ENCODE results near the gene PHF12. TPM values are rescaled to one million over a fixed set of nuclear protein-coding genes. Genes with fewer than 3 reads are reported as not detected.

PHF12 gene
- total RNA-seq, 1 donor from 2014 or later, result 43.5 TPM

DNA sequence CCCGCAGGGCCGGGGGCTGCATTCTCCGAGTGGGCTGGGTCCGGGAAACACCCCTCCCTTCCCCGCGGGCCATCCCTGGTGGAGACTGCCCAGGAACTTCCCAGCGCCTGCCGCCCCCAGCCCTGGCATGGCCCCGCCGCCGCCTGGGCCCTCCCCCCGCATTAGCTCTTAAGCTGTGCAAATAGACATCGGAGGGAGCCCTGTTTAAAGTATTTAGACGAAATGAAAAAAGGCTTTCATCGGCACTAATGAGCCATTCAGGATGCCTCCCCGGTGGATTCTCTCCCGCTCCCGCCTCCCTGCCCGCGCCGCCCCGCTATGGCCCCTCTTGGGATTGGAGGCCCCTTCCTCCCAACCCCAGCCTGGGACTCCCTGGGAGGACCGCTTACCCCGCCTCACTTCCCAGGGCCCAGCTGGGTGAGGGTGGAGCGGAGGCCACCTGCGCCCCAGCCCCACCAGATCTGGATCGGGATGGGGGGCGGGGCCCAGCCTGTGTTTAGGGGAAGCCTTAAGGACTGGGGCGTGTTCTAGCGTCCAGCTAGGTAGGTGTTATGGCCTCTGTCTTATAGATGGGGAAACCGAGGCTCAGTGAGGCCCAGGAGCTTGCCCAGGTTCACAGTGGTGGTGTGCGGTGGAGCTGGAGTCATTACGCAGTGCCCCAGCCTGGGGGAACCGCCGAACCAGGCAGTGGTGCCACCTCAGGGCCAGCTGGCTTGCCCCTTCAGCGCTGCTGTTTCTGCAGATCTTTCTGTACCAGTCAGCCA lies 34.8 kb upstream of the PHF12 start:
- no peak overlapping the region for H3K4me3 ChIP-seq (ENCODE audit: low read depth, low read length)
- TF ChIP-seq, protein P1, sequence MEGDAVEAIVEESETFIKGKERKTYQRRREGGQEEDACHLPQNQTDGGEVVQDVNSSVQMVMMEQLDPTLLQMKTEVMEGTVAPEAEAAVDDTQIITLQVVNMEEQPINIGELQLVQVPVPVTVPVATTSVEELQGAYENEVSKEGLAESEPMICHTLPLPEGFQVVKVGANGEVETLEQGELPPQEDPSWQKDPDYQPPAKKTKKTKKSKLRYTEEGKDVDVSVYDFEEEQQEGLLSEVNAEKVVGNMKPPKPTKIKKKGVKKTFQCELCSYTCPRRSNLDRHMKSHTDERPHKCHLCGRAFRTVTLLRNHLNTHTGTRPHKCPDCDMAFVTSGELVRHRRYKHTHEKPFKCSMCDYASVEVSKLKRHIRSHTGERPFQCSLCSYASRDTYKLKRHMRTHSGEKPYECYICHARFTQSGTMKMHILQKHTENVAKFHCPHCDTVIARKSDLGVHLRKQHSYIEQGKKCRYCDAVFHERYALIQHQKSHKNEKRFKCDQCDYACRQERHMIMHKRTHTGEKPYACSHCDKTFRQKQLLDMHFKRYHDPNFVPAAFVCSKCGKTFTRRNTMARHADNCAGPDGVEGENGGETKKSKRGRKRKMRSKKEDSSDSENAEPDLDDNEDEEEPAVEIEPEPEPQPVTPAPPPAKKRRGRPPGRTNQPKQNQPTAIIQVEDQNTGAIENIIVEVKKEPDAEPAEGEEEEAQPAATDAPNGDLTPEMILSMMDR (conservative IDR thresholded peaks at IDR 0.05; ENCODE audit: low read depth, low read length), result no peak
- no peak for DNase-seq (ENCODE audit: low read depth)

DNA sequence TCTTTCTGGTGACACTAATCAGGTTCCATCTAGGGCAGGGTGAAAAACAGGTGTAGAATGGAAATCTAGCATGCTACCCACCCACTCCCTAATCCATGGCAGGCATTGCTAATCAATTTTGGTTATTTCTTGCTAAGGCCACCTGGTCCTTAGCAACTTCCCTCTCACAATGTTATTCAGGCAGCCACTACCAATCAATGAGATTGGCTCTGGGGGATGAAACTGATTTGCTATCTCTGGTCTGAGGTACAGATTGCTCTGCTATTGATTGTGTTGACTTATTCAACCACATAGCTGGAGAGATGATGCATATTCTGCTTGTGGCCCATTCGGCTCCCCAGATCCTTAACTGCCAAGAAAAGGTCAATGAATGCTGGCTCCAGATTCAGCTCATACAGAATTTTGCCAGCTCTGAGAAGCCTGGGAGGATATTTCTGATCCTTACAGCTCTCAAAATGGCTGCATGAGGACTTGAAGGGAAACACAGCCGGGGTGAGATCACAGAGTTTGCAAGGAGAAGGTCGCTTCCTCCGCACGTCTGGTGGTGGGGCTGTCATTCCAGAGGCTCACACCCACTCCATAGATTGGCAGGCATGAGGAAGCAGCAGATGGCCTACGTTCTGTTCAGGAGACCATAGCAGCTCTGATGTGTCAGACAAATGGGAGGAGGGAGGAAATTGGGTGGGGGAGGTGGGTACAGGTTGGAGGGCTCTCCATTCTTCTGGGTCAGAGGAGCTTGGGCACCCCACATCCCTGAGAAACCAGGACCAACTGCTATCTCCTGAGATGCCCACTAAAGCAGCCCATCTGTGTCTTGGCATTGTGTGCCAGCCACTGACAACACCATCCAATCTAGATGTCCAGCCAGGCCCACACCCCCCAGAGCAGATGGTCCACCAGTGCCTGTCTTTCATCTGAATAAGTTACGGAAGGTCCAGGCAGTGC lies 32.2 kb upstream of the PHF12 start:
- TF ChIP-seq, protein P1 (conservative IDR thresholded peaks at IDR 0.05; ENCODE audit: low read depth, low read length), result no peak
- H3K4me3 ChIP-seq (ENCODE audit: low read depth, low read length), result no peak overlapping the region
- no peak for DNase-seq (ENCODE audit: low read depth)

DNA sequence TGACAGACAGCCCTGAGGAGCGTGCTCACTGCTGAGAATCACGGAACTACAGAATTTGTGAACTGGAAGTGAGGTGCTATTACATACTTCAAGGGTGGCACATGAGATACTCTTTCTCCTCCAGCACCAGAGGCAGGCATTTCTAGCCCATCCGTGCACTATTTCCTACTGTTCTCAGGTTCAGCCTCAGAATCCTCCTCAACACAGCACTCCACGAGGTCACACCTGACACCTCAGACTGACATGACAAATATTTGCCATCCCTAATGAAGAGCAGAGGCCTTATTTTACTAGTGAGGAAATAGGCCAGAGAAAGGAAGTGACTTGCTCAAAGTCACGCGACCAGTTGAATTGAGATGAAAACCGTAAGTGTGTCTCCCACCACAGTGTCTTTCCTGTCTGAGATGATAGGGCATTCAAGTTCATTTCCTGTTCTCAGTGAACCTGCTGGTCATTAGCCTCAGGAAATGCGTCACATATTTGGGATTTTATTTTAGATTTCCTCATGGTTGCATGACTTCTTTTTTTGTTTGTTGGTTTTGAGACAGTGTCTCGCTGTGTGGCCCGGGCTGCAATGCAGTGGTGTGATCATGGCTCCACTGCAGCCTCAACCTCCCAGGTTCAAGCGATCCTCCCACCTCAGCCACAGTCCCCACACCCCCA lies 30.9 kb upstream of the PHF12 start:
- H3K4me3 ChIP-seq (ENCODE audit: low read depth, low read length), result no peak overlapping the region
- TF ChIP-seq, protein P1 (conservative IDR thresholded peaks at IDR 0.05; ENCODE audit: low read depth, low read length), result no peak
- no peak for DNase-seq (ENCODE audit: low read depth)

DNA sequence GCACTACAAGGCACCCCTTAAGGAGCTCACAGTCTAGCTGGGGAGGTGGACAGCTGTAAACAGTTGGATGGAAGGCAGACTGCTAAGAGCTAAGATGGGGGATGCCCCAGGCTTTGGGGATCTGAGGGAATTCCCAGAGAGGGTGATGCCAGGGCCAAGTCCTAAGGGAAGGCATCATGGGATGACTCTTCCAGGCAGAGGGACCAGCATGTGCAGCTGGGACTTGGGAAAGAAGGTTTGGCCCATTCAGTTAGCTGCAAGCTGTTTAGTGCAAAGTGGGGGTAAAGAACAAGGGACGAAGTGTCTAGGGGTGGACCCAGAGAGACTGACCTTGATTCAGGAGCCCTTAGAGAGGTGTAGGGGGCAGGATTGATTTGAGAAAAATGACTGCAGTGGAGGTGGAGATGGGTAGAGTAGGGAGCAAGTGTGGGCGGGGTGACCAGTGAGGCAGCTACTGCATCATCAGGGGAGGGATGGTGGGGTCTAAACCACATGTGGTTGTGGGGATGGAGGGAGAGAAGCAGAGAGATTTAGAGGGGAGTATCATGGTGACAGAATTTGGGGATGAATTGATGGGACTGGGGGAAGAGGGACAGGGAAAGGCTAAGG lies 27.1 kb upstream of the PHF12 start:
- H3K4me3 ChIP-seq (ENCODE audit: low read depth, low read length), result no peak overlapping the region
- DNase-seq (ENCODE audit: low read depth), result no peak
- TF ChIP-seq, protein P1 (conservative IDR thresholded peaks at IDR 0.05; ENCODE audit: low read depth, low read length), result no peak

DNA sequence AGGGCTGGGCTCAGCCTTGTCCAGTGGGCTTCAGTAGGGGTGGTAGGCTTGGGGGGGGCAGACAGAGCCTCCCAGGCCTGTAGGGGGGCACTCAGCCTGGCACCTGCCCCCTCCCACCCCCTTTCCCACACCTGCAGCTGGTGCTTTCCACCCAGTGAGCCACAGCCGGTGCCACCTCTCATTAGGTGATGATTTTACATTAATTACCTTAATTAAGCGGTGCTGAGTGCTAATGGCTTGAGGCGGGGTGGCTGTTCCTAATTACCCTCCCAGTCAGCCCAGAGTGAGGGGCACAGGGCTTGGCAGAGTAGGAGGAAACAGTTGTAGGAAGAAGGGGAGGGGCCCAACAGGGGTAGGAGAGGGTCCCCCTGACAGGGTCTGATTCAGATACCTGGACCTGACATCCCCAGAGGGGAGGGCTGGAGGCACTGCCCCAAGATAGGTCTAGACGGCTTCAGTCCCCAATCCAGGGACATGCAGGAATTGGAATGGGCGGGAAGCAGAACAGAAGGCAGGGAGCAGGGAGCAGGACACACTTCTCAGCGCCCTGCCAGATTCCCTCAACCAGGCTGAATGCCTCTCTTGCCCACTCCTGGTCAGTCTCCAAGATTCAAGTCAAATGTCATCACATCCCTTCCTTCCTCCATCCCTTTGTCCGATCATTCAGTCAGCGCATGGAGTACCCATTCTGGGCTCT lies 26.5 kb upstream of the PHF12 start:
- no peak for DNase-seq (ENCODE audit: low read depth)
- TF ChIP-seq, protein P1 (conservative IDR thresholded peaks at IDR 0.05; ENCODE audit: low read depth, low read length), result no peak
- H3K4me3 ChIP-seq (ENCODE audit: low read depth, low read length), result no peak overlapping the region

DNA sequence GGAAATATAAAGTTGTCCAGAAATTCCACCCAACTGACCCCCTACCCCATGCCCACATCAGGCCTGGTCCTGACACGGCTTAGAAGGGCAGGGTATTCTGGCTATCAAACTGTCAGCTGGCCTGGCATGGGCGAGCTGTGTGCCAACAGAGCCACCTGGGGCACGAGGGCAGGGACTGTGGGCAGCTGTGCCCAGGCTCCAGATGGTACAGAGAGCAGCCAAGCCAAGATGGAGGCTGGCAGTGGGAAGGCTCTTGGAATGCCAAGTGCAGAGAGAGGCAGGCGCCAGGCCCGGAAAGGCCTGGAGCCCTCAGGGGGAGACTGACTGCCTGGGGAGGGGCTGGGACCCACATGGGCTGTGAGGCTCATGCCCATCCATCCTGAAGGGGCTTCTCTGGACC lies 24.3 kb upstream of the PHF12 start:
- TF ChIP-seq, protein P1 (conservative IDR thresholded peaks at IDR 0.05; ENCODE audit: low read depth, low read length), result no peak
- no peak overlapping the region for H3K4me3 ChIP-seq (ENCODE audit: low read depth, low read length)

More for the DNA sequence above, 24.3 kb upstream of the PHF12 start:
- DNase-seq (ENCODE audit: low read depth), result no peak
